Loucy (cell line): ENCODE data around the gene ZNF500.

Experiments used
- H2AFZ ChIP-seq: fragments of 200-600 bp; sonication (generic); 2 replicates; pipeline ENCODE4 v1.6.0; 2016; ENCODE audit warnings: antibody characterized with exemption, mild to moderate bottlenecking, low read length, moderate library complexity
- H3F3A ChIP-seq: fragments of 200-600 bp; 2 replicates; pipeline ENCODE4 v1.6.0; 2016; ENCODE audit warnings: antibody characterized with exemption, low read depth, mild to moderate bottlenecking
- H3K27me3 ChIP-seq: fragments of 200-600 bp; sonication (generic); 2 replicates; pipeline ENCODE4 v1.6.1; 2014; ENCODE audit warnings: low read length, mild to moderate bottlenecking; ENCODE audit not compliant: insufficient read depth, poor library complexity, severe bottlenecking
- H3K36me3 ChIP-seq: fragments of 200-600 bp; sonication (generic); 2 replicates; pipeline ENCODE4 v1.6.1; 2016; ENCODE audit warnings: low read length; ENCODE audit not compliant: insufficient read depth
- H3K4me1 ChIP-seq: fragments of 200-600 bp; sonication (generic); 2 replicates; pipeline ENCODE4 v1.5.1; 2014; ENCODE audit warnings: low read length, mild to moderate bottlenecking; ENCODE audit not compliant: insufficient read depth, poor library complexity, severe bottlenecking
- H3K4me2 ChIP-seq: fragments of 200-600 bp; sonication (generic); 2 replicates; pipeline ENCODE4 v1.6.0; 2014; ENCODE audit warnings: antibody characterized with exemption, low read length, low read depth, mild to moderate bottlenecking; ENCODE audit not compliant: poor library complexity, severe bottlenecking
- H3K4me3 ChIP-seq: fragments of 200-600 bp; sonication (generic); 2 replicates; pipeline ENCODE4 v1.5.1; 2014; ENCODE audit warnings: low read length, mild to moderate bottlenecking, mixed read lengths; ENCODE audit not compliant: poor library complexity, severe bottlenecking
- H3K79me2 ChIP-seq: fragments of 200-600 bp; sonication (generic); 2 replicates; pipeline ENCODE4 v1.6.1; 2014; ENCODE audit warnings: low read length; ENCODE audit not compliant: insufficient read depth
- H3K9ac ChIP-seq: fragments of 200-600 bp; sonication (generic); 2 replicates; pipeline ENCODE4 v1.6.0; 2014; ENCODE audit warnings: mild to moderate bottlenecking, low read depth, low read length, moderate library complexity; ENCODE audit not compliant: poor library complexity, severe bottlenecking
- H3K9me2 ChIP-seq: fragments of 200-600 bp; sonication (generic); replicated peaks from 2 replicates; pipeline ENCODE4 v1.6.1; 2016; ENCODE audit warnings: low read depth, low read length, mixed read lengths
- H3K9me3 ChIP-seq: fragments of 200-600 bp; sonication (generic); 2 replicates; pipeline ENCODE4 v1.6.1; 2014; ENCODE audit warnings: mild to moderate bottlenecking, antibody characterized with exemption, low read length, low read depth; ENCODE audit not compliant: insufficient read depth
- H4K20me1 ChIP-seq: fragments of 200-600 bp; sonication (generic); 2 replicates; pipeline ENCODE4 v1.6.0; 2014; ENCODE audit warnings: antibody characterized with exemption, low read length, mild to moderate bottlenecking; ENCODE audit not compliant: insufficient read depth, poor library complexity, severe bottlenecking
- EZH2phosphoT487 ChIP-seq: fragments of 200-600 bp; IDR thresholded peaks from 2 replicates; pipeline ENCODE4 v1.6.1; 2018; ENCODE audit warnings: antibody characterized with exemption, mild to moderate bottlenecking, moderate library complexity, borderline replicate concordance
- TF ChIP-seq, protein P1 (sequence below): fragments of 200-600 bp; sonication (generic); conservative IDR thresholded peaks from 2 replicates; pipeline ENCODE4 v1.5.1; 2014; ENCODE audit warnings: mild to moderate bottlenecking, antibody characterized with exemption, low read length

Gene ZNF500

DNA sequence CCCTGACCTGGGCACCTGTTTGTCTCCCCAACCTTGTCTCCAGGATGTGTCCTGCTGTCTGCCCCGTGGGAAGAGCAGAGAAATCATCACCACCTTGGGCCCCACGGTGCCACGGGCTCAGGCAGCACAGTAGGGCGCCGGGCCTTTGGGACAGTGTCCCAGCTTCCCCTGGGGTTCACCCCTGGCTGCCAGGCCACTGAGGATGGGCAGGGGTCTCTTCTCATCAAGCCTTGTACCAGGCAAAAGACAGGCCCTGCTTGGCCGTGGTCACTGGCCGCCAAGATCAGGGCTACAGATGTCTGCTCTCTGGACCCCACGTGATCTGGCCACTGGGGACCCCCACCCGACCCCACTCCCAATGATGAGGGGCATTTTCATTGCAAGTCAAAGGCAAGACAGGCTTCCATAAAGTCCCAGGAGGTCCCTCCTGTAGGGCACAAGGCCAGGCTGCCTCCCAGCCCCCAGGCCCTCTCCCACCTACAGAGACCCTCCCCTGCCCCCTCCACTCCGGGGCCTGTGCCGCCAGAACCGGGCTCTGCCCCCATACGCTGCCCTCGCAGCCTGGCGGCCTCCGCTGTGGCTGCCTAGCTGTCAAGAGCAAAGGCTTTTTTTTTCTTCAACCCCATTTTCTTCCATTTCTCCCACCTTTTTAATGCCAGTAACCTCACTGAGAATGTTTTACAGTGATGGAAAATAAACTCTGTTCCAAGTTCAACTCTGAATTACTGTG is 18.1 kb downstream of the ZNF500 start:
- H3K79me2 ChIP-seq, result no peaks in the 10 kb centered on the region

DNA sequence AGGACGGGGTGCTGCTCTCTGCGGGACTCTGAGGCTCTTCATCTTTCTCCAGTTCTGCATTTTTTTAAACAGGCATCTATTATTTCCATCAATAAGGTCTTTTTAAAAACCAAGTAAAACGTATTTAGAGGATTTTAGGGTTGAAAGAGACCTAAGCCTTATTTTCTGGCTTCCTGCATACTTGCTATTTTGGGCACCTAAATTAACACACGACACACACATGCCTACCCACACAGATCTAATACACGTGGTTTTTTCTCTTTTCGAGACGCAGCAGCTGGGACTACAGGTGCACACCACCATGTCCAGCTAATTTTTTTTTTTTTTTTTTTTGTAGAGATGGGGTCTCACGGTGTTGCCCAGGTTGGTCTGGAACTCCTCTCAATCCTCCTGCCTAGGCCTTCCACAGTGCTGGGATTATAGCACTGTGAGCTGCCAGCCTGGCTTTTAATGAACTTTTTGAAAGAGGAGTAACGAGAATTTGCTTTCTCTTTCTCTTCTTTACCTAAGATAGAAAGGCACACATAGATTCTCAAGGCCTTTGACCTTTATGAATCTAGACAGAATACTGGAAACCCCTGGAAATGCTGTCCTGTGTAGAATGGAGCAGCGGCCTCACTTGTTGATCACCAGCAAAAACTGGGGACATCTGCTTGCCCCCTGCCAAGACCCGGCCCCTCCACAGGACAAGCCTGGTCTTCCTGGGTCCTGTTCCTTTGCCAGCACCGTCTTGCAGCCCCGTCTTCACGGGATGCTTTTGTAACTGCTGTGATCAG is 18.9 kb downstream of the ZNF500 start:
- TF ChIP-seq, protein P1, sequence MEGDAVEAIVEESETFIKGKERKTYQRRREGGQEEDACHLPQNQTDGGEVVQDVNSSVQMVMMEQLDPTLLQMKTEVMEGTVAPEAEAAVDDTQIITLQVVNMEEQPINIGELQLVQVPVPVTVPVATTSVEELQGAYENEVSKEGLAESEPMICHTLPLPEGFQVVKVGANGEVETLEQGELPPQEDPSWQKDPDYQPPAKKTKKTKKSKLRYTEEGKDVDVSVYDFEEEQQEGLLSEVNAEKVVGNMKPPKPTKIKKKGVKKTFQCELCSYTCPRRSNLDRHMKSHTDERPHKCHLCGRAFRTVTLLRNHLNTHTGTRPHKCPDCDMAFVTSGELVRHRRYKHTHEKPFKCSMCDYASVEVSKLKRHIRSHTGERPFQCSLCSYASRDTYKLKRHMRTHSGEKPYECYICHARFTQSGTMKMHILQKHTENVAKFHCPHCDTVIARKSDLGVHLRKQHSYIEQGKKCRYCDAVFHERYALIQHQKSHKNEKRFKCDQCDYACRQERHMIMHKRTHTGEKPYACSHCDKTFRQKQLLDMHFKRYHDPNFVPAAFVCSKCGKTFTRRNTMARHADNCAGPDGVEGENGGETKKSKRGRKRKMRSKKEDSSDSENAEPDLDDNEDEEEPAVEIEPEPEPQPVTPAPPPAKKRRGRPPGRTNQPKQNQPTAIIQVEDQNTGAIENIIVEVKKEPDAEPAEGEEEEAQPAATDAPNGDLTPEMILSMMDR, result no peak
- no peak for TF ChIP-seq EZH2phosphoT487
- Histone ChIP-seq H3K4me1 (no peaks in the 10 kb centered on the region), H3K9me2 (no peaks in the 10 kb centered on the region), H4K20me1 (no peaks in the 10 kb centered on the region), H3K79me2 (no peaks in the 10 kb centered on the region), H3F3A (no peaks in the 10 kb centered on the region), H3K36me3 (peaks cover 5% of the 10 kb centered on the region; the same call in 1 of the 2 replicates), H3K9ac (no peak overlapping the region), H3K9me3 (no peaks in the 10 kb centered on the region), H3K27me3 (no peaks in the 10 kb centered on the region), H2AFZ (no peak overlapping the region), H3K4me3 (no peak overlapping the region), H3K4me2 (no peak overlapping the region)

More for the DNA sequence above, 18.1 kb downstream of the ZNF500 start:
- Histone ChIP-seq H3K36me3 (peaks cover 5% of the 10 kb centered on the region; the same call in 1 of the 2 replicates), H3K9me2 (no peaks in the 10 kb centered on the region), H3K4me1 (no peaks in the 10 kb centered on the region), H3K9ac (no peak overlapping the region), H4K20me1 (no peaks in the 10 kb centered on the region), H3K4me3 (no peak overlapping the region), H3K27me3 (no peaks in the 10 kb centered on the region), H2AFZ (no peak overlapping the region), H3K9me3 (no peaks in the 10 kb centered on the region), H3F3A (no peaks in the 10 kb centered on the region), H3K4me2 (no peak overlapping the region)
- no peak for TF ChIP-seq EZH2phosphoT487
- TF ChIP-seq, protein P1, result no peak

DNA sequence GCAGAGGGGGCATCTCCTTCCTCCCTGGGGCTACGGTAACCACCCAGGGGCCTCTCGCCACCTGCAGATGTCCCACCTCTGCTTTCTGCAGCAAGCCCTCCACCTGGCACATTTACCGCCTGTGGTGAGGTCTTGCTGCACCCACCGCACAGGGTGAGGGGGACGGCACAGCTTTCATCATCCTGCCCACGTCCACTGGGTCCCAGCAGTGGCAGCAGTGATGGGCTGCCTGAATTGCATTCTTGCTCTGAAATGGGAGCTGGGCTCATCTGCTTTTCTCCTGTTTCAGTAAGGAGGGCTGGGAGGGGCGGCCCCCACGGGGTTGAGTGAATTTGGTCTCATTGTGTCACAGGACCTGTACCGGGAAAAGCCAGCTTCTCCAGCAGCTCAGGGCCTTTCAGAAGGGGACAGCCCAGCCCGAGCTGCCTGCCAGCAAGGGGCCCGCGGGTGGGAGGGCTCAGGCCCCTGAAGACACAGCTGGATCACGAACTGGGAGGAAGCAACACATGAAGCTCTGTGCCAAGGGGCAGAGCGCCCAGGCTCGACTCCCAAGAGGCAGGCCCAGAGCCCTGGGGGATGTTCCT is 19.9 kb downstream of the ZNF500 start:
- H3K4me3 ChIP-seq, result no peak overlapping the region
- H3K36me3 ChIP-seq, result peaks cover 5% of the 10 kb centered on the region; the same call in 1 of the 2 replicates
- H4K20me1 ChIP-seq, result no peaks in the 10 kb centered on the region
- no peak overlapping the region for H3K4me2 ChIP-seq
- no peaks in the 10 kb centered on the region for H3K79me2 ChIP-seq
- H3K9me3 ChIP-seq, result no peaks in the 10 kb centered on the region
- no peaks in the 10 kb centered on the region for H3K27me3 ChIP-seq
- H3K9ac ChIP-seq, result no peak overlapping the region
- H3K4me1 ChIP-seq, result no peaks in the 10 kb centered on the region
- H3F3A ChIP-seq, result no peaks in the 10 kb centered on the region
- H3K9me2 ChIP-seq, result no peaks in the 10 kb centered on the region
- H2AFZ ChIP-seq, result no peak overlapping the region
- no peak for TF ChIP-seq EZH2phosphoT487
- TF ChIP-seq, protein P1, result no peak
